GM12891 (cell line): ENCODE measurements around the gene SLC22A12.

Source experiments
- POLR2A ChIP-seq: IDR thresholded peaks from 2 replicates; pipeline ENCODE4 v1.6.1; 2011; ENCODE audit warnings: low read depth, low read length, control low read depth
- POLR2AphosphoS5 ChIP-seq: IDR thresholded peaks from 2 replicates; pipeline ENCODE4 v1.6.1; 2011; ENCODE audit warnings: low read depth, low read length, control low read depth

DNA sequence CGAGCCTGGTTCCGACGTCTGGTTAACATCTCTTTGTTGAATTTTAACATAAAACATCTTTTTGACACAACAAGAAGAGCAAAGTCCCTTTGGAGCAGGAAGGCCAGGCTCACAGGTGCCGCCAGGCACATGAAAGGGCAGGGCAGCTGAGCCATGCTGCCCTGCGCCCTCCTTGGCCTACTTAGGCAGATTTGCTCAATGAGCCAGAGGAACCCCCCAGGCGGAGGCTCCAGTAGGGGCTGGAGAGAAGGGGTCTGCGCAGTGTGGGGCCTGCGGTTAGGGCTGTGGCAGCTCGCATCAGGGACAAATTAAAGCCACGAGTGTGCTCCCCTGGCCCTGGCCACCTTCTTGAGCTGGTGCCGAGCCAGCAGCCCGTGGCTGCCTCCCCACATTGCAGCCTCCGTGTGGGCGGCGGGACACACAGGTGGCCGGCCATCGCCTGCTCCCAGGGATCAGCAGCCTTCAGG lies 9.9 kb upstream of the SLC22A12 start:
- TF ChIP-seq POLR2A (no peak), POLR2AphosphoS5 (no peak)
